ENCODE results near the gene VMAC. TPM values are rescaled to one million over a fixed set of nuclear protein-coding genes. Genes with fewer than 3 reads are reported as not detected.

Gene VMAC
- total and polyA plus RNA-seq, 9 donors: 3.4 to 8.5 (median 6.4) TPM

DNA sequence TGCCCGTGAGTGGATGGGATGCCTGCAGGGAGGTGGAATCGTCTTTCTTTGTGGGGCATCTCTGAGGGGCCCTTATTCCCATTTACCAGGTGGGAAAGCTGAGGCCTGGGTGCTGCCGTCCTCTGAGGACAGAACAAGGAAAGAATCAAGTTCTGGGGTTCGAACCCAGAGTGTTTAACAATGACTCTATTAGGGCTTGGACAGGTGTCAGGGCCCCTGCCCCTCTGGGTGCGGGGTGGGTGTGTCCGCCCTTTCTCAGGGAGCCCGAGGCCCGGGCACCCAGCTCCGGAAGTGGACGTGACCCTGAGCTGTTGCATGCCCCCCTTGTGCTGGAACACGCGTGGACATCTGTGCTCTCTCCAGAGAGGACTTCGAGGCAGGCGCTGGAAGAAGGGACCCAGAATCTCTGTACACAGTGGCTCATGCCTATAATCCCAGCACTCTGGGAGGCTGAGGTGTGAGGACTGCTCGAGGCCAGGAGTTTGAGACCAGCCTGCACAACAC, 11.8 kb upstream of the VMAC start:
- WGBS, 3 donors: 31 to 53% (median 34%) methylated on average over 15 of the region's 15 CpGs
- Histone ChIP-seq H3K27me3 (no peaks in the 10 kb centered on the region), H3K4me3 (no peak overlapping the region), H3K9me3 (no peaks in the 10 kb centered on the region), H3K4me1 (ENCODE audit: insufficient read depth) (peaks cover 2% of the 10 kb centered on the region), H3K36me3 (no peaks in the 10 kb centered on the region), H3K27ac (no peak overlapping the region)
- intact Hi-C loops (cut with DNase I): loop anchor here in 2 of 4 donors (5.0 to 10.0 kb wide), 2 partner anchors 88 to 91 kb away; partner anchors contain the start of gene NRTN (in 1 of the 2)
- TF ChIP-seq, protein P1, sequence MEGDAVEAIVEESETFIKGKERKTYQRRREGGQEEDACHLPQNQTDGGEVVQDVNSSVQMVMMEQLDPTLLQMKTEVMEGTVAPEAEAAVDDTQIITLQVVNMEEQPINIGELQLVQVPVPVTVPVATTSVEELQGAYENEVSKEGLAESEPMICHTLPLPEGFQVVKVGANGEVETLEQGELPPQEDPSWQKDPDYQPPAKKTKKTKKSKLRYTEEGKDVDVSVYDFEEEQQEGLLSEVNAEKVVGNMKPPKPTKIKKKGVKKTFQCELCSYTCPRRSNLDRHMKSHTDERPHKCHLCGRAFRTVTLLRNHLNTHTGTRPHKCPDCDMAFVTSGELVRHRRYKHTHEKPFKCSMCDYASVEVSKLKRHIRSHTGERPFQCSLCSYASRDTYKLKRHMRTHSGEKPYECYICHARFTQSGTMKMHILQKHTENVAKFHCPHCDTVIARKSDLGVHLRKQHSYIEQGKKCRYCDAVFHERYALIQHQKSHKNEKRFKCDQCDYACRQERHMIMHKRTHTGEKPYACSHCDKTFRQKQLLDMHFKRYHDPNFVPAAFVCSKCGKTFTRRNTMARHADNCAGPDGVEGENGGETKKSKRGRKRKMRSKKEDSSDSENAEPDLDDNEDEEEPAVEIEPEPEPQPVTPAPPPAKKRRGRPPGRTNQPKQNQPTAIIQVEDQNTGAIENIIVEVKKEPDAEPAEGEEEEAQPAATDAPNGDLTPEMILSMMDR (IDR thresholded peaks at IDR 0.05): no peak
- TF ChIP-seq POLR2A (IDR thresholded peaks at IDR 0.05): no peak
- TF ChIP-seq EP300 (IDR thresholded peaks at IDR 0.05): no peak
- no peak for DNase-seq

DNA sequence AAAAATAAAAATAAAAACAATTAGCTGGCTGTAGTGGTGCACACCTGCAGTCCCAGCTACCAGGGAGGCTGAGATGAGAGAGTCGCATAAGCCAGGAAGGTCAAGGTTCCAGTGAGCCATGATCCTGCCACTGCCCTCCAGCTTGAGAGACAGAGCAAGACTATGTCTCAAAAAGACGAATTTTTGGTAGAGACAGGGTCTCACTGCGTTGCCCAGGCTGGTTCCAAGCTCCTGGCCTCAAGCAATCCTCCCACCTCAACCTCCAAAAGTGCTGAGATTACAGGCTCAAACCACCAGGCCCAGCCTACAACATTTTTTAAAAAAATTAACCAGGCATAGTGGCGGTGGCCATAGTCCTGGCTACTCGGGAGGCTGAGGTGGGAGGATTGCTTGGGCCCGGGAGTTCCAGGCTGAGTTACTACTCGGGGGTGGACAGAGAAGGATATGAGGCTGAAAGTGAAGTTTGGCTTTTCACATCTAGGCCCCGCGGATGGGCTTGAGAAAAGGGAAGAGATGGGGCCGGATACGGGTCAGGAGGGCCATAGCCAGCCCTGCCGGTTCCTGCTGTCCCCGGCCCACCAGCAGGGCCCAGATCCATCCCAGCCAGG, 11.3 kb upstream of the VMAC start:
- intact Hi-C loops (cut with DNase I): loop anchor here in 2 of 4 donors (5.0 to 10.0 kb wide), 2 partner anchors 89 to 91 kb away; partner anchors contain the start of gene NRTN (in 1 of the 2)
- H3K27me3 ChIP-seq: no peaks in the 10 kb centered on the region
- 36 to 47% (median 44%) methylated on average over 13 of the region's 13 CpGs for WGBS, 3 donors
- H3K4me3 ChIP-seq: no peak overlapping the region
- no peak for DNase-seq
- H3K36me3 ChIP-seq: no peaks in the 10 kb centered on the region
- peaks cover 2% of the 10 kb centered on the region for H3K4me1 ChIP-seq (ENCODE audit: insufficient read depth)
- H3K27ac ChIP-seq: no peak overlapping the region
- TF ChIP-seq POLR2A (IDR thresholded peaks at IDR 0.05): no peak
- TF ChIP-seq EP300 (IDR thresholded peaks at IDR 0.05): no peak
- TF ChIP-seq, protein P1 (IDR thresholded peaks at IDR 0.05): no peak
- H3K9me3 ChIP-seq: no peaks in the 10 kb centered on the region

DNA sequence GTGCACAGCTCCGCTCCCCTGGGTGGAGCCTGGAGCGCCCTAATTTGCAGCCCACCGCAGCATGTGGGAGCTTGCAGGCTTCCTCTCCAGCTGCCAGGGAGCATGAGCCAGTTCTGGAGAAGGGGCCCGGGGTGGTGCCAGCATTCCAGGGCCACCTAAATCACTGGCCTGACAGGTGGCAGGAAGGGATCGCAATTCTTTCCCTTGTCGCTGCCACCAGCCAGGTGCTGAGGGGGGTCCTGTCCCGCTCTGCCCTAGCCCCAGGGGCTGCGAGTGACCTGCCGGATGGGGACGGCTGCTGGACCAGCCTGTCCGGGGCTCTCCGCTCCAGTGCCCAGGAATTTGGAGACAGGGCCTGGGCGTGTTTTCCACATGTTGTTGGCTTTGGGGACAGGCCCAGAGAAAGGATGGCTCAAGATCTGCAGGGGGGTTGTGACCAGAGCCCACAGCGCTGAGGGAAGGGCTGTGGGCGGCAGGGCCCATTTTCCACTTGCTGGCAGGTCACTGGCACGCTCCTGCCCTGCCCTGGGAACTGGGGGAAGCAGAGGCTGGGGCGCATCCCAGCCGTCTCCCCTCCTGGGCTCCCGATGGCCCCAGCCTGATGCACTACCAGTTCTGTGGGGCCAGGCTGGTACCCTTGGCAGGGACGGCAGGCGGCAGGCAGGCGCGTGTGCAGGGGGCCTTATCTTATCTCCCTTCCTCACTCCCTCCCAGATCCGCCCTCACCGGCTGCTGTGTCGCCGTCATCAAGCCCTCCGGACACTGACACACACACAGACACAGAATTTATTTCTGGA, 10.6 kb upstream of the VMAC start:
- no peak for TF ChIP-seq POLR2A (IDR thresholded peaks at IDR 0.05)
- no peak for TF ChIP-seq EP300 (IDR thresholded peaks at IDR 0.05)
- TF ChIP-seq, protein P1 (IDR thresholded peaks at IDR 0.05): no peak
- Histone ChIP-seq H3K27me3 (no peaks in the 10 kb centered on the region), H3K36me3 (no peaks in the 10 kb centered on the region), H3K4me3 (no peak overlapping the region), H3K4me1 (ENCODE audit: insufficient read depth) (peaks cover 2% of the 10 kb centered on the region), H3K9me3 (no peaks in the 10 kb centered on the region), H3K27ac (no peak overlapping the region)
- DNase-seq: no peak
- 60 to 65% (median 61%) methylated on average over 26 to 28 of the region's 28 CpGs for WGBS, 3 donors
- intact Hi-C loops (cut with DNase I): loop anchor here in 2 of 4 donors (5.0 to 10.0 kb wide), 2 partner anchors 89 to 92 kb away; partner anchors contain the start of gene NRTN (in 1 of the 2)

DNA sequence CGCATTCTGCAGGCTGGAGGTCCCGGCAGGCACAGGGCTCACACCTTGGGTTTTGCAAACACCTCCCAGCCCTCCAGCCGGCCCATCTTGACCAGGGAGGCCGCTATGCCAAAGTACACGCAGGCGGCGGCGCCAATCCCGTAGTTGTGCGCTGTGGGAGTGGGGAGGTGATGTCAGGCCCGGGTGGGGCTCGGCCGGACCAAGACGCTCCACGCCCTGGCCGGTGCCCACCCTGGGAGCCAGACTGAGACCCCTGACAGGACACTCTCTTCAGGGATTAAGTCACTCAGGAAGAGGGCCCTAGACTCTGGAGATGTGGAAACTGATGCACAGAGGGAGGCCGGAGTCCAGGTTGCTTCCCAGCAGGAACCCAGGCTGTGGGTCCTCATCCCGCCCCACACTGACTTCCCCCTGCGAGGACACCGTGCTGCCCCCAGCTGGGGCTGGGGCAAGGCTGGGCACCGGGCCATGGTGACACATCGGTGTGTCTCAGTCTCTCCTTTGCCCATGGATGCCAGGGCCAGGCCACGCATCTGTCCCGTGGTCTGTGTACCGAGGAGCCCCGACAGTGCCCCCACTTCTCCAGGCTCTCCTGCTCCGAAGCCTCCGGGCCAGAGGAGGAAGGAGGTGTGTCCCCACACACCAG, 9.8 kb upstream of the VMAC start:
- Histone ChIP-seq H3K36me3 (no peaks in the 10 kb centered on the region), H3K27ac (no peak overlapping the region), H3K27me3 (no peaks in the 10 kb centered on the region), H3K9me3 (no peaks in the 10 kb centered on the region), H3K4me3 (no peak overlapping the region), H3K4me1 (ENCODE audit: insufficient read depth) (peaks cover 2% of the 10 kb centered on the region)
- TF ChIP-seq EP300 (IDR thresholded peaks at IDR 0.05) (no peak), POLR2A (IDR thresholded peaks at IDR 0.05) (no peak)
- TF ChIP-seq, protein P1 (IDR thresholded peaks at IDR 0.05): no peak
- 77 to 81% (median 79%) methylated on average over 18 to 28 of the region's 28 CpGs for WGBS, 3 donors
- no peak for DNase-seq
- intact Hi-C loops (cut with DNase I): loop anchor here in 2 of 4 donors (5.0 to 10.0 kb wide), 2 partner anchors 90 to 93 kb away; partner anchors contain the start of gene NRTN (in 1 of the 2)

All from ovary (tissue), 9 donors.